ENCODE results near the gene SMTNL2. TPM values are rescaled to one million over a fixed set of nuclear protein-coding genes. Genes with fewer than 3 reads are reported as not detected.

The SMTNL2 gene
- total and polyA plus RNA-seq, 2 of the 4 experiments (the other 2 are of a cell fraction) = not detected

GRCh38 chr17:4607261-4607741, 23.0 kb downstream of the SMTNL2 start:
- Histone ChIP-seq H3K9ac (ENCODE audit: low read depth, low read length) (no peak overlapping the region), H3K4me1 (ENCODE audit: control insufficient read depth, insufficient read depth, low read length) (peaks cover 8% of the 10 kb centered on the region; the same call in 1 of the 2 replicates), H2BK5ac (ENCODE audit: low read depth, low read length, poor library complexity, severe bottlenecking) (no peak overlapping the region), H3K18ac (ENCODE audit: low read depth, low read length) (no peak overlapping the region; the same call in 1 of the 2 replicates), H3K36me3 (ENCODE audit: control insufficient read depth, insufficient read depth, low read length) (no peaks in the 10 kb centered on the region), H3K27me3 (ENCODE audit: control insufficient read depth, insufficient read depth, low read length) (peaks cover 30% of the 10 kb centered on the region), H3K4ac (ENCODE audit: low read depth, low read length) (no peak overlapping the region), H3K9me1 (ENCODE audit: insufficient read depth, low read length) (no peaks in the 10 kb centered on the region), H2BK120ac (ENCODE audit: low read depth, low read length) (no peak overlapping the region), H2AK9ac (replicated peaks; ENCODE audit: low read depth, low read length, poor library complexity) (no peak overlapping the region), H4K5ac (ENCODE audit: low read depth, low read length) (no peak overlapping the region; the same call in 1 of the 2 replicates), H3K4me2 (ENCODE audit: low read depth, low read length) (no peak overlapping the region; the same call in 1 of the 2 replicates), H4K20me1 (ENCODE audit: insufficient read depth, low read length) (no peaks in the 10 kb centered on the region), H4K8ac (ENCODE audit: low read depth in 2 of 2, low read length in 2 of 2) (no peak overlapping the region), H2BK15ac (ENCODE audit: low read depth, low read length) (no peak overlapping the region), H3K14ac (replicated peaks; ENCODE audit: low read depth, low read length) (no peak overlapping the region), H3K4me3 (ENCODE audit: insufficient read depth, low read depth, low read length) (no peak overlapping the region), H2AK5ac (ENCODE audit: low read depth, low read length) (no peak overlapping the region), H3K27ac (ENCODE audit: insufficient read depth, low read length) (peak overlapping the region; percentile 30; the same call in 1 of the 2 replicates), H3K23ac (ENCODE audit: low read depth, low read length) (no peak overlapping the region), H3K79me1 (ENCODE audit: low read depth in 1 of 2, low read length in 2 of 2) (no peaks in the 10 kb centered on the region), H2BK20ac (ENCODE audit: low read depth, low read length) (no peak overlapping the region), H3K9me3 (ENCODE audit: control insufficient read depth, insufficient read depth, low read length) (no peaks in the 10 kb centered on the region), H3K56ac (ENCODE audit: extremely low read depth, insufficient read depth, low read length) (no peak overlapping the region), H4K91ac (ENCODE audit: insufficient read depth, low read depth, low read length) (no peak overlapping the region), H2AFZ (replicated peaks; ENCODE audit: low read length, poor library complexity) (no peak overlapping the region)
- no peak for ATAC-seq (ENCODE audit: low read depth)
- CTCF ChIA-PET = interaction anchor here (0.6 to 1.0 kb wide), 2 partner anchors 18 to 24 kb away, joined by 3 to 4 read pairs; no protein-coding TSS in a partner anchor
- no TSS peak for BruUV-seq (replicated peaks)
- intact Hi-C loops (cut with micrococcal nuclease) (no loop called here), dilution Hi-C loops (cut with HindIII; ENCODE audit: low sequenced_read_pairs, unreplicated experiment) (no loop called here), in situ Hi-C loops (cut with MboI; ENCODE audit: low sequenced_read_pairs) (no loop called here)
- WGBS, 2 experiments (ENCODE audit: extremely low coverage in 2 of 2, insufficient read length in 1 of 2) = 59% methylated on average over 15 of the region's 25 CpGs; no CpG with 5 or more reads in 1 of the 2 experiments
- no peak for DNase-seq
- POLR2A ChIA-PET (ENCODE audit: unreplicated experiment) = no interaction called here
- TF ChIP-seq CTCF (conservative IDR thresholded peaks at IDR 0.05; ENCODE audit: low read depth, low read length) (no peak), MAZ (IDR thresholded peaks at IDR 0.05; ENCODE audit: borderline replicate concordance, low read depth, low read length) (no peak), BHLHE40 (IDR thresholded peaks at IDR 0.05; ENCODE audit: low read depth, low read length) (no peak), MAFK (IDR thresholded peaks at IDR 0.05; ENCODE audit: low read depth, low read length) (no peak), CHD1 (IDR thresholded peaks at IDR 0.05; ENCODE audit: low read depth, low read length) (no peak), RCOR1 (IDR thresholded peaks at IDR 0.05; ENCODE audit: insufficient replicate concordance, low read length) (no peak), RFX5 (IDR thresholded peaks at IDR 0.05; ENCODE audit: low read depth, low read length) (no peak), CEBPB (IDR thresholded peaks at IDR 0.05; ENCODE audit: low read depth, low read length) (no peak)
- TF ChIP-seq, protein P1, sequence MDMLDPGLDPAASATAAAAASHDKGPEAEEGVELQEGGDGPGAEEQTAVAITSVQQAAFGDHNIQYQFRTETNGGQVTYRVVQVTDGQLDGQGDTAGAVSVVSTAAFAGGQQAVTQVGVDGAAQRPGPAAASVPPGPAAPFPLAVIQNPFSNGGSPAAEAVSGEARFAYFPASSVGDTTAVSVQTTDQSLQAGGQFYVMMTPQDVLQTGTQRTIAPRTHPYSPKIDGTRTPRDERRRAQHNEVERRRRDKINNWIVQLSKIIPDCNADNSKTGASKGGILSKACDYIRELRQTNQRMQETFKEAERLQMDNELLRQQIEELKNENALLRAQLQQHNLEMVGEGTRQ (IDR thresholded peaks at IDR 0.05; ENCODE audit: low read depth, low read length) = no peak

All from IMR-90 (cell line).